H9 (cell line): ENCODE results near the gene PCGF3. TPM values are rescaled to one million over a fixed set of nuclear protein-coding genes. Genes with fewer than 3 reads are reported as not detected.

Experiments used
- DNase-seq: peaks from one replicate; pipeline ENCODE4 v3.0.0-alpha.2; 2017
- H2AFZ ChIP-seq: one replicate; pipeline ENCODE4 v1.6.1; 2013; ENCODE audit warnings: mild to moderate bottlenecking, low read length, control low read depth, moderate library complexity
- H2AK5ac ChIP-seq: 2 replicates; pipeline ENCODE4 v1.6.1; 2013; ENCODE audit warnings: low read length, control low read depth, mixed read lengths; ENCODE audit not compliant: insufficient read length
- H2BK120ac ChIP-seq: one replicate; pipeline ENCODE4 v1.6.1; 2013; ENCODE audit warnings: low read depth, mild to moderate bottlenecking, low read length, control low read depth, inconsistent platforms; ENCODE audit not compliant: poor library complexity, severe bottlenecking
- H2BK12ac ChIP-seq: 2 replicates; pipeline ENCODE4 v1.6.1; 2013; ENCODE audit warnings: low read length, control low read depth, mixed read lengths, low read depth; ENCODE audit not compliant: insufficient read length
- H2BK15ac ChIP-seq: 2 replicates; pipeline ENCODE4 v1.6.1; 2013; ENCODE audit warnings: low read depth, low read length, control low read depth
- H2BK20ac ChIP-seq: one replicate; pipeline ENCODE4 v1.6.1; 2013; ENCODE audit warnings: low read depth, mild to moderate bottlenecking, low read length, control low read depth, inconsistent platforms; ENCODE audit not compliant: poor library complexity, severe bottlenecking
- H2BK5ac ChIP-seq: 2 replicates; pipeline ENCODE4 v1.6.1; 2013; ENCODE audit warnings: low read length, control low read depth, mixed read lengths; ENCODE audit not compliant: insufficient read length
- H3K14ac ChIP-seq: 2 replicates; pipeline ENCODE4 v1.6.1; 2013; ENCODE audit warnings: low read length, control low read depth; ENCODE audit not compliant: insufficient read depth
- H3K18ac ChIP-seq: 2 replicates; pipeline ENCODE4 v1.6.1; 2013; ENCODE audit warnings: low read depth, mild to moderate bottlenecking, mixed read lengths, low read length, control low read depth; ENCODE audit not compliant: insufficient read length
- H3K23ac ChIP-seq: 2 replicates; pipeline ENCODE4 v1.6.1; 2013; ENCODE audit warnings: low read length, control low read depth, mixed read lengths, low read depth; ENCODE audit not compliant: insufficient read length
- H3K23me2 ChIP-seq: 2 replicates; pipeline ENCODE4 v1.6.1; 2013; ENCODE audit warnings: low read depth, mild to moderate bottlenecking, mixed read lengths, low read length, control low read depth; ENCODE audit not compliant: insufficient read length, poor library complexity, severe bottlenecking
- H3K27ac ChIP-seq: 2 replicates; pipeline ENCODE4 v1.5.1; 2013; ENCODE audit warnings: low read length, control low read depth, mixed read lengths, low read depth; ENCODE audit not compliant: insufficient read length
- H3K27me3 ChIP-seq: 2 replicates; pipeline ENCODE4 v1.6.1; 2013; ENCODE audit warnings: low read length, control low read depth, inconsistent platforms; ENCODE audit not compliant: insufficient read depth
- H3K4ac ChIP-seq: 2 replicates; pipeline ENCODE4 v1.6.1; 2013; ENCODE audit warnings: low read depth, mild to moderate bottlenecking, control low read depth, inconsistent platforms, low read length, moderate library complexity
- H3K4me1 ChIP-seq: 2 replicates; pipeline ENCODE4 v1.6.1; 2013; ENCODE audit warnings: low read length, control low read depth, inconsistent platforms; ENCODE audit not compliant: insufficient read depth
- H3K4me2 ChIP-seq: 2 replicates; pipeline ENCODE4 v1.6.1; 2013; ENCODE audit warnings: low read length, control low read depth, mixed read lengths; ENCODE audit not compliant: insufficient read length, insufficient read depth
- H3K56ac ChIP-seq: 2 replicates; pipeline ENCODE4 v1.6.1; 2013; ENCODE audit warnings: low read depth, mild to moderate bottlenecking, mixed read lengths, low read length, control low read depth; ENCODE audit not compliant: insufficient read length
- H3K79me1 ChIP-seq: 2 replicates; pipeline ENCODE4 v1.6.1; 2013; ENCODE audit warnings: low read depth, mild to moderate bottlenecking, moderate library complexity, low read length, control low read depth, inconsistent platforms; ENCODE audit not compliant: insufficient read depth, poor library complexity, severe bottlenecking
- H3K79me2 ChIP-seq: 2 replicates; pipeline ENCODE4 v1.6.1; 2013; ENCODE audit warnings: low read length, control low read depth, inconsistent platforms; ENCODE audit not compliant: insufficient read depth
- H3K9ac ChIP-seq: 2 replicates; pipeline ENCODE4 v1.6.1; 2013; ENCODE audit warnings: low read length, control low read depth, mixed read lengths; ENCODE audit not compliant: insufficient read length; ENCODE audit errors: extremely low read depth
- H3K9me3 ChIP-seq: one replicate; pipeline ENCODE4 v1.6.1; 2013; ENCODE audit warnings: low read depth, low read length, inconsistent platforms; ENCODE audit not compliant: control insufficient read depth
- H3T11ph ChIP-seq: one replicate; pipeline ENCODE4 v1.6.1; 2013; ENCODE audit warnings: mild to moderate bottlenecking, low read length, control low read depth, inconsistent platforms
- H4K20me1 ChIP-seq: one replicate; pipeline ENCODE4 v1.6.1; 2013; ENCODE audit not compliant: control insufficient read depth, insufficient read length, insufficient read depth
- H4K5ac ChIP-seq: 2 replicates; pipeline ENCODE4 v1.6.1; 2013; ENCODE audit warnings: low read depth, mild to moderate bottlenecking, mixed read lengths, low read length, control low read depth; ENCODE audit not compliant: insufficient read length
- H4K8ac ChIP-seq: replicated peaks from 2 replicates; pipeline ENCODE4 v1.6.1; 2013; ENCODE audit warnings: low read length, control low read depth, mixed read lengths, low read depth; ENCODE audit not compliant: insufficient read length
- H4K91ac ChIP-seq: 2 replicates; pipeline ENCODE4 v1.6.1; 2013; ENCODE audit warnings: low read depth, mild to moderate bottlenecking, moderate library complexity, mixed read lengths, low read length, control low read depth; ENCODE audit not compliant: insufficient read length
- H3K27ac Mint-ChIP-seq, 3 experiments: 2 replicates in 2 of 3; 3 replicates in 1 of 3; pipeline ENCODE4 v1.8.0; 2020 to 2021; ENCODE audit warnings: mixed read lengths in 3 of 3, mild to moderate bottlenecking in 1 of 3, moderate library complexity in 1 of 3
- H3K27me3 Mint-ChIP-seq: 2 replicates; pipeline ENCODE4 v1.8.0; 2021; ENCODE audit warnings: low read depth, mild to moderate bottlenecking, moderate library complexity, mixed read lengths
- H3K36me3 Mint-ChIP-seq, 3 experiments: 2 replicates in 2 of 3; 3 replicates in 1 of 3; pipeline ENCODE4 v1.8.0; 2020 to 2021; ENCODE audit warnings: low read depth in 3 of 3, mixed read lengths in 3 of 3; ENCODE audit not compliant: insufficient read depth in 1 of 3
- H3K4me1 Mint-ChIP-seq, 2 experiments: 2 replicates each; pipeline ENCODE4 v1.8.0; 2020; ENCODE audit warnings: mixed read lengths in 2 of 2
- H3K4me3 Mint-ChIP-seq, 2 experiments: 2 replicates in 1 of 2; 3 replicates in 1 of 2; pipeline ENCODE4 v1.8.0; 2020 to 2021; ENCODE audit warnings: mild to moderate bottlenecking in 2 of 2, mixed read lengths in 2 of 2, moderate library complexity in 1 of 2
- H3K9me3 Mint-ChIP-seq, 2 experiments: 2 replicates in 1 of 2; 3 replicates in 1 of 2; pipeline ENCODE4 v1.8.0; 2020; ENCODE audit warnings: mild to moderate bottlenecking in 2 of 2, mixed read lengths in 2 of 2, moderate library complexity in 1 of 2
- WGBS: extraction: QIAGEN DNeasy Blood & Tissue Kit; methylation state at CpG from one replicate; pipeline ENCODE4 v1.1.7; 2013; ENCODE audit warnings: missing lambda C conversion rate, low lambda C conversion rate, mixed read lengths; ENCODE audit not compliant: insufficient read length; ENCODE audit errors: extremely low coverage; 5-methylcytosine and 5-hydroxymethylcytosine counted together
- total RNA-seq: library from RNA; stranded (reverse); gene quantifications from 2 replicates; pipeline ENCODE4 v1.2.1, GENCODE V29; 2021
- TF ChIP-seq, protein P1 (sequence below): fragments of 200-600 bp; sonication (generic); conservative IDR thresholded peaks from 3 replicates; pipeline ENCODE4 v1.8.0; 2021; ENCODE audit warnings: antibody characterized with exemption, mild to moderate bottlenecking

The PCGF3 gene
- total RNA-seq, 1 experiment from 2014 or later: 43.1 TPM

- TF ChIP-seq, protein P1, sequence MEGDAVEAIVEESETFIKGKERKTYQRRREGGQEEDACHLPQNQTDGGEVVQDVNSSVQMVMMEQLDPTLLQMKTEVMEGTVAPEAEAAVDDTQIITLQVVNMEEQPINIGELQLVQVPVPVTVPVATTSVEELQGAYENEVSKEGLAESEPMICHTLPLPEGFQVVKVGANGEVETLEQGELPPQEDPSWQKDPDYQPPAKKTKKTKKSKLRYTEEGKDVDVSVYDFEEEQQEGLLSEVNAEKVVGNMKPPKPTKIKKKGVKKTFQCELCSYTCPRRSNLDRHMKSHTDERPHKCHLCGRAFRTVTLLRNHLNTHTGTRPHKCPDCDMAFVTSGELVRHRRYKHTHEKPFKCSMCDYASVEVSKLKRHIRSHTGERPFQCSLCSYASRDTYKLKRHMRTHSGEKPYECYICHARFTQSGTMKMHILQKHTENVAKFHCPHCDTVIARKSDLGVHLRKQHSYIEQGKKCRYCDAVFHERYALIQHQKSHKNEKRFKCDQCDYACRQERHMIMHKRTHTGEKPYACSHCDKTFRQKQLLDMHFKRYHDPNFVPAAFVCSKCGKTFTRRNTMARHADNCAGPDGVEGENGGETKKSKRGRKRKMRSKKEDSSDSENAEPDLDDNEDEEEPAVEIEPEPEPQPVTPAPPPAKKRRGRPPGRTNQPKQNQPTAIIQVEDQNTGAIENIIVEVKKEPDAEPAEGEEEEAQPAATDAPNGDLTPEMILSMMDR: no peak
- WGBS: no CpG with 5 or more reads among the region's 22 CpGs
- H3K4me1 Mint-ChIP-seq: peaks cover 0 to 3% of the 10 kb centered on the region in 2 experiments; a peak in 1 of 4 replicates
Observed at GRCh38 chr4:665751-666435, 39.7 kb upstream of the PCGF3 start.

More at GRCh38 chr4:665751-666435, 39.7 kb upstream of the PCGF3 start:
- H3K9me3 Mint-ChIP-seq: no peaks in the 10 kb centered on the region
- H3K14ac ChIP-seq: no peak overlapping the region
- peaks cover 2% of the 10 kb centered on the region for H3K23me2 ChIP-seq
- H2BK15ac ChIP-seq: no peak overlapping the region
- H4K20me1 ChIP-seq: no peaks in the 10 kb centered on the region
- H3K9me3 ChIP-seq: no peaks in the 10 kb centered on the region
- no peak overlapping the region for H2BK12ac ChIP-seq
- no peaks in the 10 kb centered on the region for H3K79me2 ChIP-seq
- no peak overlapping the region for H3K23ac ChIP-seq
- no peak overlapping the region for H4K8ac ChIP-seq
- H3K4me2 ChIP-seq: no peak overlapping the region
- H3K79me1 ChIP-seq: no peaks in the 10 kb centered on the region
- no peak overlapping the region for H3K9ac ChIP-seq
- H2BK20ac ChIP-seq: no peak overlapping the region
- no peak overlapping the region for H2BK120ac ChIP-seq
- H3K27me3 ChIP-seq: no peaks in the 10 kb centered on the region
- H3K4me3 Mint-ChIP-seq: no peak overlapping the region
- H3T11ph ChIP-seq: no peak overlapping the region
- no peak overlapping the region for H3K4ac ChIP-seq
- no peak overlapping the region for H3K56ac ChIP-seq
- no peak overlapping the region for H3K27ac Mint-ChIP-seq
- no peaks in the 10 kb centered on the region; the same call in 1 of the 2 replicates for H3K27me3 Mint-ChIP-seq
- no peak overlapping the region for H4K5ac ChIP-seq
- DNase-seq: no peak
- no peak overlapping the region for H3K27ac ChIP-seq
- no peak overlapping the region for H2AK5ac ChIP-seq
- H4K91ac ChIP-seq: no peak overlapping the region
- peaks cover 4 to 5% (median 5%) of the 10 kb centered on the region in 3 experiments for H3K36me3 Mint-ChIP-seq
- H3K4me1 ChIP-seq: no peaks in the 10 kb centered on the region
- H3K18ac ChIP-seq: no peak overlapping the region
- no peak overlapping the region for H2BK5ac ChIP-seq
- no peak overlapping the region for H2AFZ ChIP-seq
